ENCODE data around the gene GADL1. TPM values are rescaled to one million over a fixed set of nuclear protein-coding genes. Genes with fewer than 3 reads are reported as not detected.

The GADL1 gene
- total RNA-seq, 2 donors from 2014 or later, result not detected

GRCh38 chr3:30676424-30677346, 217.8 kb downstream of the GADL1 start:
- Histone ChIP-seq H3K4me3 (no peak overlapping the region), H3K27me3 (no peaks in the 10 kb centered on the region), H3K27ac (no peak overlapping the region), H3K36me3 (no peaks in the 10 kb centered on the region), H3K4me1 (no peaks in the 10 kb centered on the region), H3K9me3 (no peaks in the 10 kb centered on the region), H3K9ac (ENCODE audit: low read depth in 2 of 2, low read length in 2 of 2) (no peak overlapping the region)
- DNase-seq, result no peak
- TF ChIP-seq CTCF (IDR thresholded peaks at IDR 0.05), result no peak
- intact Hi-C loops (cut with DNase I), result no loop called here
